DND-41 (cell line): ENCODE measurements around the gene TMEM44.

ENCODE experiments used
- CTCF ChIP-seq: IDR thresholded peaks from 2 replicates; pipeline ENCODE4 v1.5.1; 2012; ENCODE audit warnings: borderline replicate concordance, low read length, moderate library complexity, mild to moderate bottlenecking; ENCODE audit not compliant: poor library complexity, severe bottlenecking; ENCODE audit errors: extremely low read depth
- EZH2 ChIP-seq: IDR thresholded peaks from 3 replicates; pipeline ENCODE4 v1.6.1; 2012; ENCODE audit warnings: borderline replicate concordance, low read depth, mild to moderate bottlenecking, moderate library complexity, low read length, inconsistent platforms; ENCODE audit not compliant: severe bottlenecking

GRCh38 chr3:194588741-194589140 is 44.5 kb downstream of the TMEM44 start:
- TF ChIP-seq CTCF (no peak), EZH2 (no peak)
